Measurements from ENCODE around the gene SLC30A10. TPM values are rescaled to one million over a fixed set of nuclear protein-coding genes. Genes with fewer than 3 reads are reported as not detected.

SLC30A10 gene
- total and polyA plus RNA-seq, 2 of the 13 experiments (the other 11 are each of a cell fraction or from before 2014, with no cell fraction given), result 20.9 to 30.2 TPM

DNA sequence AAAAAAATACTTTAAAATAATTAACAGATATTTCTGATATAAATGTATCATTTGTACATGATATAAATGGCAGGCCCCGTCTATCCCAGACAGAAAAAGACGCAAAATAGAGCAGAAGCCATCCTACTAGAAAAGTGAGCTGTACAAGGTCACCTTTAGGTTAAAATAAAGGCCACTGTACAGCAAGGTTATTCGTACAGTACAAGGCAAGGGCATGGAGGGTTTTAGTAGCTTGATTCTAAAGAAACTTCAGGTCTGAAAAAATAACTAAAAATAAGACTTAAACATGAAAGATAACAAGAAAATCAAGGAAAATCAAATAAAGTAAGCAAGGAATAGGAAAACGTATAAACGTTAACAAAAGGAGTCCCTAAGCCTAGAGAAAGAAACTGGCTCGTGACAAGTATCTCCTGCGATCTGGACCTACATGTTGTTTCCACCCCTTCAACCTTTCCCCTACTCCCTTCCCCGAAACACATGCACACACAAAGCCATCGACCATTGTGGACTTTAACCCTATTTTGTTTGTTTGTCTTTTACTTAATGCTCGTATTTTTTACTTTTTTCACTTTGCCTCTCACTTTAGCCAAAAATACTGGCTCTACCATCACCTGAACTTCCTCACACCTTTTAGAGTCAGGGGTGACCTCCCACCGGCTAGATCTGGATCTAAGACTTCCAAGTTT lies 26.5 kb upstream of the SLC30A10 start (continued):
- TF ChIP-seq CBX2 (IDR thresholded peaks at IDR 0.05; ENCODE audit: low read depth, low read length) (no peak), CBX2 (CRISPR knock-in tag; IDR thresholded peaks at IDR 0.05; ENCODE audit: low read depth) (no peak), FIP1L1 (IDR thresholded peaks at IDR 0.05; ENCODE audit: borderline replicate concordance, insufficient read depth, low read depth, low read length) (no peak), ZNF274 (CRISPR knock-in tag; IDR thresholded peaks at IDR 0.05) (no peak), TOPORS (CRISPR knock-in tag; IDR thresholded peaks at IDR 0.05) (no peak), TAF1 (CRISPR knock-in tag; IDR thresholded peaks at IDR 0.05) (no peak), HNRNPLL (IDR thresholded peaks at IDR 0.05; ENCODE audit: low read depth, low read length, poor library complexity, severe bottlenecking) (no peak), NR1H2 (CRISPR knock-in tag; IDR thresholded peaks at IDR 0.05; ENCODE audit: borderline replicate concordance, low read depth) (no peak), ZFP82 (CRISPR knock-in tag; IDR thresholded peaks at IDR 0.05; ENCODE audit: borderline replicate concordance) (no peak), RFX5 (IDR thresholded peaks at IDR 0.05; ENCODE audit: low read depth, low read length) (no peak), ZNF264 (CRISPR knock-in tag; IDR thresholded peaks at IDR 0.05) (no peak), TCF12 (IDR thresholded peaks at IDR 0.05) (no peak), TCF12 (CRISPR knock-in tag; IDR thresholded peaks at IDR 0.05) (no peak), ISX (CRISPR knock-in tag; conservative IDR thresholded peaks at IDR 0.05) (no peak), ZNF12 (CRISPR knock-in tag; IDR thresholded peaks at IDR 0.05) (peak; percentile 20; the same call in 1 of the 2 replicates)
- TF ChIP-seq, protein P1, sequence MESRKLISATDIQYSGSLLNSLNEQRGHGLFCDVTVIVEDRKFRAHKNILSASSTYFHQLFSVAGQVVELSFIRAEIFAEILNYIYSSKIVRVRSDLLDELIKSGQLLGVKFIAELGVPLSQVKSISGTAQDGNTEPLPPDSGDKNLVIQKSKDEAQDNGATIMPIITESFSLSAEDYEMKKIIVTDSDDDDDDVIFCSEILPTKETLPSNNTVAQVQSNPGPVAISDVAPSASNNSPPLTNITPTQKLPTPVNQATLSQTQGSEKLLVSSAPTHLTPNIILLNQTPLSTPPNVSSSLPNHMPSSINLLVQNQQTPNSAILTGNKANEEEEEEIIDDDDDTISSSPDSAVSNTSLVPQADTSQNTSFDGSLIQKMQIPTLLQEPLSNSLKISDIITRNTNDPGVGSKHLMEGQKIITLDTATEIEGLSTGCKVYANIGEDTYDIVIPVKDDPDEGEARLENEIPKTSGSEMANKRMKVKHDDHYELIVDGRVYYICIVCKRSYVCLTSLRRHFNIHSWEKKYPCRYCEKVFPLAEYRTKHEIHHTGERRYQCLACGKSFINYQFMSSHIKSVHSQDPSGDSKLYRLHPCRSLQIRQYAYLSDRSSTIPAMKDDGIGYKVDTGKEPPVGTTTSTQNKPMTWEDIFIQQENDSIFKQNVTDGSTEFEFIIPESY (CRISPR knock-in tag; IDR thresholded peaks at IDR 0.05), result no peak
- TF ChIP-seq, protein P2, sequence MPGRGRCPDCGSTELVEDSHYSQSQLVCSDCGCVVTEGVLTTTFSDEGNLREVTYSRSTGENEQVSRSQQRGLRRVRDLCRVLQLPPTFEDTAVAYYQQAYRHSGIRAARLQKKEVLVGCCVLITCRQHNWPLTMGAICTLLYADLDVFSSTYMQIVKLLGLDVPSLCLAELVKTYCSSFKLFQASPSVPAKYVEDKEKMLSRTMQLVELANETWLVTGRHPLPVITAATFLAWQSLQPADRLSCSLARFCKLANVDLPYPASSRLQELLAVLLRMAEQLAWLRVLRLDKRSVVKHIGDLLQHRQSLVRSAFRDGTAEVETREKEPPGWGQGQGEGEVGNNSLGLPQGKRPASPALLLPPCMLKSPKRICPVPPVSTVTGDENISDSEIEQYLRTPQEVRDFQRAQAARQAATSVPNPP (CRISPR knock-in tag; IDR thresholded peaks at IDR 0.05), result no peak
- TF ChIP-seq, protein P3, sequence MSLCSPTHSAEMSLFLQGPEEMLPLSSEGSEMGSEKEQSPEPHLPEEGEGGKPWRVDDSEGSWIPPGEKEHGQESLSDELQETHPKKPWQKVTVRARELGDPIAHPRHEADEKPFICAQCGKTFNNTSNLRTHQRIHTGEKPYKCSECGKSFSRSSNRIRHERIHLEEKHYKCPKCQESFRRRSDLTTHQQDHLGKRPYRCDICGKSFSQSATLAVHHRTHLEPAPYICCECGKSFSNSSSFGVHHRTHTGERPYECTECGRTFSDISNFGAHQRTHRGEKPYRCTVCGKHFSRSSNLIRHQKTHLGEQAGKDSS (CRISPR knock-in tag; IDR thresholded peaks at IDR 0.05; ENCODE audit: borderline replicate concordance, low read depth), result no peak
- TF ChIP-seq, protein P4, sequence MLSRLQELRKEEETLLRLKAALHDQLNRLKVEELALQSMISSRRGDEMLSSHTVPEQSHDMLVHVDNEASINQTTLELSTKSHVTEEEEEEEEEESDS (CRISPR knock-in tag; IDR thresholded peaks at IDR 0.05; ENCODE audit: borderline replicate concordance), result no peak
- TF ChIP-seq, protein P5, sequence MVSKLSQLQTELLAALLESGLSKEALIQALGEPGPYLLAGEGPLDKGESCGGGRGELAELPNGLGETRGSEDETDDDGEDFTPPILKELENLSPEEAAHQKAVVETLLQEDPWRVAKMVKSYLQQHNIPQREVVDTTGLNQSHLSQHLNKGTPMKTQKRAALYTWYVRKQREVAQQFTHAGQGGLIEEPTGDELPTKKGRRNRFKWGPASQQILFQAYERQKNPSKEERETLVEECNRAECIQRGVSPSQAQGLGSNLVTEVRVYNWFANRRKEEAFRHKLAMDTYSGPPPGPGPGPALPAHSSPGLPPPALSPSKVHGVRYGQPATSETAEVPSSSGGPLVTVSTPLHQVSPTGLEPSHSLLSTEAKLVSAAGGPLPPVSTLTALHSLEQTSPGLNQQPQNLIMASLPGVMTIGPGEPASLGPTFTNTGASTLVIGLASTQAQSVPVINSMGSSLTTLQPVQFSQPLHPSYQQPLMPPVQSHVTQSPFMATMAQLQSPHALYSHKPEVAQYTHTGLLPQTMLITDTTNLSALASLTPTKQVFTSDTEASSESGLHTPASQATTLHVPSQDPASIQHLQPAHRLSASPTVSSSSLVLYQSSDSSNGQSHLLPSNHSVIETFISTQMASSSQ (IDR thresholded peaks at IDR 0.05; ENCODE audit: low read depth), result no peak
- TF ChIP-seq, protein P5 (CRISPR knock-in tag; IDR thresholded peaks at IDR 0.05; ENCODE audit: borderline replicate concordance), result no peak
